ENCODE measurements around the gene PTPRN2.

The PTPRN2 gene

DNA sequence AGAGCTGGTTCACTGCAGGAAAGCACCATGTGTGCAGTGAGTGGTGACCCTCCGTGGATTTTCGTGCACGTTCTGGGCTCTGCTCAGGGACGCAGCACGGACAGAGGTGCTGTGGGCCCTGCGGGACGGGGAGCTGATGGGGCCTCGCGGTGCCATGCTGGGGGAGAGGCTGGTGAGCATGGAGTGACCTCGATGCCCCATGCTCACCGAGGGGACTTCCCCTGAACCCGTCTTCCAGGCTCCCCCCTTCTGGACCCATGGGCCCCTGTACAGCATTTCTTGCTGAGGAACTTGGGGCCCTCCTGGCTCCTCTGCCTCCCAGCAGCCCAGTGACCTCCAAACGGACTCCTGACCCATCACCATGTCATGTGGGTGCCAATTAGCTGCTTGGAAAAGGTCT lies 997.1 kb downstream of the PTPRN2 start:
- TF ChIP-seq, protein P1, sequence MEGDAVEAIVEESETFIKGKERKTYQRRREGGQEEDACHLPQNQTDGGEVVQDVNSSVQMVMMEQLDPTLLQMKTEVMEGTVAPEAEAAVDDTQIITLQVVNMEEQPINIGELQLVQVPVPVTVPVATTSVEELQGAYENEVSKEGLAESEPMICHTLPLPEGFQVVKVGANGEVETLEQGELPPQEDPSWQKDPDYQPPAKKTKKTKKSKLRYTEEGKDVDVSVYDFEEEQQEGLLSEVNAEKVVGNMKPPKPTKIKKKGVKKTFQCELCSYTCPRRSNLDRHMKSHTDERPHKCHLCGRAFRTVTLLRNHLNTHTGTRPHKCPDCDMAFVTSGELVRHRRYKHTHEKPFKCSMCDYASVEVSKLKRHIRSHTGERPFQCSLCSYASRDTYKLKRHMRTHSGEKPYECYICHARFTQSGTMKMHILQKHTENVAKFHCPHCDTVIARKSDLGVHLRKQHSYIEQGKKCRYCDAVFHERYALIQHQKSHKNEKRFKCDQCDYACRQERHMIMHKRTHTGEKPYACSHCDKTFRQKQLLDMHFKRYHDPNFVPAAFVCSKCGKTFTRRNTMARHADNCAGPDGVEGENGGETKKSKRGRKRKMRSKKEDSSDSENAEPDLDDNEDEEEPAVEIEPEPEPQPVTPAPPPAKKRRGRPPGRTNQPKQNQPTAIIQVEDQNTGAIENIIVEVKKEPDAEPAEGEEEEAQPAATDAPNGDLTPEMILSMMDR (IDR thresholded peaks at IDR 0.05; ENCODE audit: insufficient read depth, missing control alignments), result no peak
- FAIRE-seq (no peak), DNase-seq (ENCODE audit: insufficient read length, low spot score) (no peak)

DNA sequence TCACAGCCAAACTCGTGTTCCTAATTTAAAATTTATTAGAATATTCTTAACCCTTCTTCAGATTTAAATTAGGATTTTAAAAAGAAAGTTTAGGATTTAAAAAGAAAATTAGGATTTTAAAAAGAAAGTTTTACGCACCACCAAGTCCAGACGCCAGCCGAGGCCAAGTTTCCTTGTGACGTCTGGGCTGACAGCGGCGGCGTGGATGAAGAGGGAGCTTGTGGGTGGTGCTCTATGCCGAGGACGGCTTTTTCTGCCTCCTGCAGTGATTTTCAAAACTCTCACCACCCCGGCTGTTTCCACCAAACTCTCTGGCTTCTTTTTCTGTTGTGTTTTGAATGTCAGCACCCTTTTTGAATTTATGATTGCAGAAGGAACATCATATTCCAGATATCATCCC lies 997.9 kb downstream of the PTPRN2 start:
- TF ChIP-seq, protein P1 (IDR thresholded peaks at IDR 0.05; ENCODE audit: insufficient read depth, missing control alignments), result no peak
- no peak for DNase-seq (ENCODE audit: insufficient read length, low spot score)
- no peak for FAIRE-seq

DNA sequence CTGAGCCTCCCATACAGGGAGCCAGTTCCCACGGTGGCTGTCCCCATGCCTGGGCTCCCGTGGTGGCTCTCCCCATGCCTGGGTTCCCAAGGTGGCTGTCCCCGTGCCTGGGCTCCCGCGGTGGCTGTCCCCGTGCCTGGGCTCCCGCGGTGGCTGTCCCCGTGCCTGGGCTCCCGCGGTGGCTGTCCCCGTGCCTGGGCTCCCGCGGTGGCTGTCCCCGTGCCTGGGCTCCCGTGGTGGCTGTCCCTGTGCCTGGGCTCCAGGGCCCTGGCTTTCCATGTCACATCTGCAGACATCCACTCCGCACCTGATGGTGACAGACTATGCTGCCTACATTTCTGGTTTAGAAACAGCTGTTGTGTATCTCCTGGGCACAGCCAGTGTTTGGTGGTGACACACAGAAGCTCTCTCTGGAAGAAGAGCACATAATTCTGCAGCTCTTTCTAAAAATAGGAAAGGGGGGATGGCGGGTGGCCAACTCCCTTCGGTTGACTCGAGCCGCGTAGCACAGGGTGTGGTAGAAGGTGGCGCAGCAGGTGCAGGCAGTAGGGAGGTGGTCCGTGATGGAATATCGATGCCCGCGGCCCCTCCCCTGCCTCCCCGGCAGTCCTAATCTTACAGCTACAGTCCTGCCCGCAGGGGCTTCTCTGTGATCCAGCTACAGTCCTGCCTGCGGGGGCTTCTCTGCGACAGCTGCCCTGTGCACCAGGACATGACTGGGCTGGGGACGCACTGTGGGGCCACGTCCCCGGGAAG lies 999.6 kb downstream of the PTPRN2 start:
- DNase-seq (ENCODE audit: insufficient read length, low spot score), result no peak
- TF ChIP-seq, protein P1 (IDR thresholded peaks at IDR 0.05; ENCODE audit: insufficient read depth, missing control alignments), result no peak
- no peak for FAIRE-seq

DNA sequence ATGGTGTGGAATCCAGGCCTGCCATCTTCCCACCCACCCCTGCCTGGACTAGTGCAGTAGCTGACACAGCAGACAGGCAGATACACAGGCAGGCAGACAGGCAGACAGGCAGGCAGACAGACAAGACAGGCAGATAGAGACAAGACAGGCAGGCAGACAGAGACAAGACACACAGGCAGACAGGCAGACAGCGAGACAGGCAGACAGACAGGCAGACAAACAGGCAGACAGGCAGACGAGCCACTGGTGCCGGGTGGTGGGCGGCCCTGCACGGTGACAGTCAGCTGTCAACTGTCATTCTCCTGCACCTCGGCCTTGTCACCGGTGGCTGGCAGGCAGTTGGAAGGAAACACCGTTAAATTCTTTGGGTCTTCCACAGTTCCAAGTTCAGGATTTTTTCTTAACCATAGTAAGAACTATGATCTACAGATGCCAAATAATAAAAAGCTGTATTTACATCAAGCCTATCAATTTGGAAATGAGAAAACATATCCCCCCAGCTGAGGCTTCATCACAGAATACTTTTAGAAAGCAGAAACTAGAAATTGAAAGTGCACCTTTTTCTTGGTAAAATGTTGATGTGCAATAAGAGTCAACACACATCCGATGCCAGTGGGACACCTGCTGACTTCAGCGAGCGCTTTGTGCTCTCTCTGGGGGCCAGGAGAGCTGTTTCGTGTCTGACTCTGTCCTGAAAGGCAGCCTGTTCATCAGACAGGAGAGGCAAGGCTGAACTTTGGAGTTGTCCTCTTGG lies 1000.4 kb downstream of the PTPRN2 start:
- FAIRE-seq (no peak), DNase-seq (ENCODE audit: insufficient read length, low spot score) (no peak)
- TF ChIP-seq, protein P1 (IDR thresholded peaks at IDR 0.05; ENCODE audit: insufficient read depth, missing control alignments), result no peak

DNA sequence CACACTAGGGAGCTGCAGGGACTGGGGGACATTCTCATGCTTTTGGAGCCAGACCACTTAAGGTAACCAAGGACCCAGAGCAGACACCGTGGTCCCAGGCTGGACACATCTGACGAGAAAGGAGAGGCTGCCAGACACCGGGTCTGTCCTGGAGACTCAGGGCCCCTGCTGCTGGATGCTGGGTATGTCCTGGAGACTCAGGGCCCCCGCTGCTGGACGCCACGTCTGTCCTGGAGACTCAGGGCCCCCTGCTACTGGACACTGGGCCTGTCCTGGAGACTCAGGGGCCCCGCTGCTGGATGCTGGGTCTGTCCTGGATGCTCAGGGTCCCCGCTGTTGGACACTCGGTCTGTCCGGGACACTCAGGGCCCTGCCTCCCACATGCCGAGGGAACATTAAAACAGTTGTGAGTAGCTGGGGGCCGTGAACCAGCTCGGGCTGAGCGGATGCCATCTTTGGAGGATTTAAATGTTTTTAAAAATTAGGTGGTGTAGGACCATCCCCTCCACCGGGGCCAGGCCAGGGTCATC lies 1001.1 kb downstream of the PTPRN2 start:
- FAIRE-seq (no peak), DNase-seq (ENCODE audit: insufficient read length, low spot score) (no peak)
- TF ChIP-seq, protein P1 (IDR thresholded peaks at IDR 0.05; ENCODE audit: insufficient read depth, missing control alignments), result no peak

DNA sequence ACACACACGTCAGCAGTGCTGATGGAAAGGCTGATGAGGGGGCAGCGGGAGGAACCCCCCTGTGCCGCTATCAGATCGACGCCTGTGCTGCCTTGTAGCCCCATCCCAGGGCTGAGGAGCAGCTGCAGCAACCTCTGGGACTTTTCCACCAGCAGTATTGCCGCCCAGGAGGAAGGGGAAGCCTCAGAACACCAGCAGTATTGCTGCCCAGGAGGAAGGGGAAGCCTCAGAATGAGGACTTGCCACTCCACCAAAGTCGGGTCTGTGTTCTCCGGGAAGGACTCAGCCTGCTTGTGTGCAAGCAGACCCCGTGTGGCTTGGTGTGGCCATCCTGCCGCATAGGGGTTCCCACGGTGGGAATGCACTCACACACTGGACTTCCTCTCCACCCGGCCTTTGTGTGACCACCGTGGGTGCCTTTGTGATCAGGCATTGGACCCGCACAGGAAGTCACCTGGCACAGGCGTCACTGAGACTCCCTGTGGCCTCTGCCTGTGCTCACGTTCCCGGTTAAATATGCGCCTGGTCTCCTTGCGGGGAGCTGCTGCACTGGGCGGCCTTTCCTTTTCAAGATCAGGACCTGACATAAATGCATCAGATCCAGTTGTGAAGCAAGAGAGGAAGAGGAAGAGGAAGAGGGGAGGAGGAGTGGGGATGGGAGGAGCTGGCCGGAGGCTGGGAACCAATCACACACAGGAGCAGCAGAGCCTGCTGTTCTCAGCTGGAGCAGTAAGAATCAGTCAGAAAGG lies 1002.3 kb downstream of the PTPRN2 start:
- no peak for DNase-seq (ENCODE audit: insufficient read length, low spot score)
- TF ChIP-seq, protein P1 (IDR thresholded peaks at IDR 0.05; ENCODE audit: insufficient read depth, missing control alignments), result no peak
- FAIRE-seq, result no peak
